H1 (cell line): ENCODE measurements around the gene ZNF180. TPM values are rescaled to one million over a fixed set of nuclear protein-coding genes. Genes with fewer than 3 reads are reported as not detected.

Source experiments
- BCL11A ChIP-seq, 2 experiments: IDR thresholded peaks; one replicate each; pipeline ENCODE4 v1.6.1; 2011; ENCODE audit warnings: low read depth in 2 of 2, low read length in 2 of 2, mild to moderate bottlenecking in 2 of 2
- BRCA1 ChIP-seq: IDR thresholded peaks from 2 replicates; pipeline ENCODE4 v1.6.1; 2012; ENCODE audit warnings: low read depth, low read length, improper control_type of control experiment
- CEBPB ChIP-seq: IDR thresholded peaks from 2 replicates; pipeline ENCODE4 v1.6.1; 2012; ENCODE audit warnings: low read depth, low read length
- CHD2 ChIP-seq: IDR thresholded peaks from 2 replicates; pipeline ENCODE4 v1.6.1; 2012; ENCODE audit warnings: low read length, improper control_type of control experiment
- CREB1 ChIP-seq: IDR thresholded peaks from 2 replicates; pipeline ENCODE4 v1.6.1; 2012; ENCODE audit warnings: inconsistent platforms
- CTBP2 ChIP-seq: IDR thresholded peaks from 2 replicates; pipeline ENCODE4 v1.7.0; 2011; ENCODE audit warnings: borderline replicate concordance, mild to moderate bottlenecking, moderate library complexity, mixed read lengths, low read length; ENCODE audit not compliant: insufficient read depth, insufficient read length
- E2F6 ChIP-seq: IDR thresholded peaks from 2 replicates; pipeline ENCODE4 v1.6.1; 2012; ENCODE audit warnings: inconsistent platforms
- EGR1 ChIP-seq: IDR thresholded peaks from 2 replicates; pipeline ENCODE4 v1.6.1; 2011; ENCODE audit warnings: low read depth, low read length, borderline replicate concordance
- EZH2 ChIP-seq: fragments of 200-600 bp; sonication (generic); IDR thresholded peaks from 2 replicates; pipeline ENCODE4 v1.7.1; 2012; ENCODE audit warnings: low read depth, mild to moderate bottlenecking, moderate library complexity, low read length, inconsistent platforms; ENCODE audit not compliant: severe bottlenecking
- GABPA ChIP-seq: IDR thresholded peaks from 2 replicates; pipeline ENCODE4 v1.6.1; 2011; ENCODE audit warnings: mild to moderate bottlenecking, low read length, moderate library complexity, borderline replicate concordance; ENCODE audit not compliant: insufficient read depth
- JUN ChIP-seq: IDR thresholded peaks from 2 replicates; pipeline ENCODE4 v1.6.1; 2011; ENCODE audit warnings: low read depth, mild to moderate bottlenecking, improper control_type of control experiment, low read length
- KDM1A ChIP-seq: fragments of 200-600, 300-600 bp; sonication (generic); IDR thresholded peaks from 2 replicates; pipeline ENCODE4 v1.7.1; 2016; ENCODE audit warnings: mild to moderate bottlenecking, low read length, borderline replicate concordance
- MAX ChIP-seq: IDR thresholded peaks from 2 replicates; pipeline ENCODE4 v1.6.1; 2012; ENCODE audit warnings: inconsistent platforms
- NANOG ChIP-seq: IDR thresholded peaks from 2 replicates; pipeline ENCODE4 v1.6.1; 2011; ENCODE audit warnings: low read length, low read depth, mild to moderate bottlenecking, inconsistent platforms; ENCODE audit not compliant: insufficient read depth, poor library complexity, severe bottlenecking
- NRF1 ChIP-seq: IDR thresholded peaks from 2 replicates; pipeline ENCODE4 v1.6.1; 2011; ENCODE audit warnings: mild to moderate bottlenecking, low read depth, low read length, improper control_type of control experiment
- RAD21 ChIP-seq, 2 experiments: IDR thresholded peaks in 1 of 2; conservative IDR thresholded peaks in 1 of 2; 2 replicates each; pipeline ENCODE4 v1.6.1; 2011; ENCODE audit warnings: low read depth in 2 of 2, low read length in 2 of 2, improper control_type of control experiment in 1 of 2, inconsistent platforms in 1 of 2, mild to moderate bottlenecking in 1 of 2, moderate library complexity in 1 of 2
- RXRA ChIP-seq: IDR thresholded peaks from 2 replicates; pipeline ENCODE4 v1.6.1; 2011; ENCODE audit warnings: low read depth, mild to moderate bottlenecking, low read length, moderate library complexity; ENCODE audit not compliant: insufficient read depth
- SAP30 ChIP-seq: fragments of 300-600 bp; sonication (generic); IDR thresholded peaks from 2 replicates; pipeline ENCODE4 v1.7.1; 2012; ENCODE audit warnings: low read length, moderate library complexity, mild to moderate bottlenecking, inconsistent platforms; ENCODE audit not compliant: insufficient read depth, insufficient replicate concordance
- SRF ChIP-seq: IDR thresholded peaks from 2 replicates; pipeline ENCODE4 v1.6.1; 2011; ENCODE audit warnings: mild to moderate bottlenecking, low read depth, low read length, moderate library complexity
- SUZ12 ChIP-seq: fragments of 200-600 bp; sonication (generic); IDR thresholded peaks from 2 replicates; pipeline ENCODE4 v1.6.1; 2012; ENCODE audit warnings: mild to moderate bottlenecking, inconsistent platforms, low read length, moderate library complexity, mixed read lengths
- TAF1 ChIP-seq: IDR thresholded peaks from 2 replicates; pipeline ENCODE4 v1.6.1; 2011; ENCODE audit warnings: mild to moderate bottlenecking, low read depth, low read length
- USF2 ChIP-seq: IDR thresholded peaks from 2 replicates; pipeline ENCODE4 v1.6.1; 2011; ENCODE audit warnings: low read length, improper control_type of control experiment
- polyA plus RNA-seq, 7 experiments: library from polyadenylated mRNA; depleted of rRNA in 3 of 7; stranded (reverse) in 5 of 7; unstranded in 2 of 7; fragments of >200 nt in 5 of 7; fragments of 200-250 nt in 2 of 7; gene quantifications; 1 replicate in 5 of 7; 2 replicates in 1 of 7; 4 replicates in 1 of 7; pipeline versions ENCODE4 v1.2.1 to v1.2.3, GENCODE V29; 2011 to 2013; ENCODE audit warnings: missing spikeins in 2 of 7, mixed read lengths in 2 of 7
- total RNA-seq: library from RNA; stranded (reverse); fragmentation: NEBNext Ultra II Directional; extraction: Animal tissue kit (Norgen Biotek cat#: 25700); gene quantifications from 2 replicates; pipeline ENCODE4 v1.2.1, GENCODE V29; 2021

The ZNF180 gene
- total and polyA plus RNA-seq, 2 of the 8 experiments (the other 6 are each of a cell fraction or from before 2014, with no cell fraction given): 1.3 to 8.5 TPM

GRCh38 chr19:44447916-44448674, 52.2 kb downstream of the ZNF180 start, which contains the start of gene ZNF229 (continued):
- TF ChIP-seq SRF: no peak
- no peak for TF ChIP-seq CEBPB
- no peak for TF ChIP-seq NANOG
- peak; percentile 83 for TF ChIP-seq MAX
- no peak for TF ChIP-seq RAD21 (IDR thresholded peaks at IDR 0.05 in 1 of 2, conservative IDR thresholded peaks at IDR 0.05 in 1 of 2; ENCODE audit: low read depth in 2 of 2, low read length in 2 of 2)
- TF ChIP-seq GABPA: peak; percentile 92
- no peak for TF ChIP-seq SUZ12
- no peak for TF ChIP-seq EGR1
- peak; percentile 71 for TF ChIP-seq E2F6
- no peak for TF ChIP-seq CHD2
- TF ChIP-seq BRCA1: no peak
- TF ChIP-seq TAF1: no peak
- TF ChIP-seq NRF1: no peak
- TF ChIP-seq EZH2: no peak
- no peak for TF ChIP-seq BCL11A (IDR thresholded peaks at IDR 0.05; ENCODE audit: low read depth in 2 of 2, low read length in 2 of 2)
- no peak for TF ChIP-seq JUN
- no peak for TF ChIP-seq CTBP2
- TF ChIP-seq CREB1: peak; percentile 93
- peak; percentile 71 for TF ChIP-seq SAP30
- no peak for TF ChIP-seq USF2
- TF ChIP-seq RXRA: no peak
- TF ChIP-seq KDM1A: no peak
